K562 (cell line): ENCODE data around the gene MGAT1.

Source experiments
- CTCF ChIP-seq, 3 experiments: IDR thresholded peaks in 2 of 3; conservative IDR thresholded peaks in 1 of 3; 2 replicates each; pipeline ENCODE4 v1.5.1; 2011 to 2012; ENCODE audit warnings: low read length in 3 of 3, mild to moderate bottlenecking in 3 of 3, control low read depth in 2 of 3, improper control_type of control experiment in 1 of 3, inconsistent platforms in 1 of 3, low read depth in 1 of 3, mixed read lengths in 1 of 3, moderate library complexity in 1 of 3; ENCODE audit not compliant: insufficient read depth in 2 of 3
- PHF20 ChIP-seq: fragments of 450-650 bp; IDR thresholded peaks from 2 replicates; pipeline ENCODE4 v1.6.1; 2018; ENCODE audit not compliant: partially characterized antibody
- YY1 ChIP-seq, 3 experiments: IDR thresholded peaks; 2 replicates each; pipeline ENCODE4 v1.6.1; 2011; ENCODE audit warnings: low read length in 2 of 3, mild to moderate bottlenecking in 2 of 3, moderate library complexity in 2 of 3, borderline replicate concordance in 1 of 3, control low read depth in 1 of 3, low read depth in 1 of 3; ENCODE audit not compliant: insufficient read depth in 3 of 3, insufficient replicate concordance in 2 of 3, control insufficient read depth in 1 of 3, insufficient read length in 1 of 3; ENCODE audit errors: extremely low read depth in 1 of 3
- ZNF124 ChIP-seq: sonication (generic); formaldehyde crosslinking; IDR thresholded peaks from 2 replicates; pipeline ENCODE4 v1.8.1; 2022; ENCODE audit warnings: missing genetic modification reagents
- ZNF311 ChIP-seq: fragments of 250-450 bp; sonication (Bioruptor Pico); IDR thresholded peaks from 2 replicates; pipeline ENCODE4 v1.4.0; 2020; ENCODE audit warnings: mild to moderate bottlenecking, moderate library complexity
- TF ChIP-seq, protein P1 (sequence below): fragments of 250-450 bp; sonication (Bioruptor Pico); IDR thresholded peaks from 2 replicates; pipeline ENCODE4 v1.8.0; 2021; ENCODE audit warnings: mild to moderate bottlenecking, moderate library complexity

GRCh38 chr5:180795771-180796313 lies 6.8 kb downstream of the MGAT1 start:
- TF ChIP-seq ZNF124 (CRISPR knock-in tag) (no peak), CTCF (IDR thresholded peaks at IDR 0.05 in 2 of 3, conservative IDR thresholded peaks at IDR 0.05 in 1 of 3; ENCODE audit: insufficient read depth in 2 of 3, low read depth in 1 of 3, low read length in 3 of 3) (no peak), PHF20 (no peak), YY1 (IDR thresholded peaks at IDR 0.05; ENCODE audit: borderline replicate concordance in 1 of 3, control insufficient read depth in 1 of 3, extremely low read depth in 1 of 3, insufficient read depth in 3 of 3, insufficient read length in 1 of 3, insufficient replicate concordance in 2 of 3, low read depth in 1 of 3, low read length in 2 of 3) (no peak), ZNF311 (CRISPR knock-in tag) (no peak)
- TF ChIP-seq, protein P1, sequence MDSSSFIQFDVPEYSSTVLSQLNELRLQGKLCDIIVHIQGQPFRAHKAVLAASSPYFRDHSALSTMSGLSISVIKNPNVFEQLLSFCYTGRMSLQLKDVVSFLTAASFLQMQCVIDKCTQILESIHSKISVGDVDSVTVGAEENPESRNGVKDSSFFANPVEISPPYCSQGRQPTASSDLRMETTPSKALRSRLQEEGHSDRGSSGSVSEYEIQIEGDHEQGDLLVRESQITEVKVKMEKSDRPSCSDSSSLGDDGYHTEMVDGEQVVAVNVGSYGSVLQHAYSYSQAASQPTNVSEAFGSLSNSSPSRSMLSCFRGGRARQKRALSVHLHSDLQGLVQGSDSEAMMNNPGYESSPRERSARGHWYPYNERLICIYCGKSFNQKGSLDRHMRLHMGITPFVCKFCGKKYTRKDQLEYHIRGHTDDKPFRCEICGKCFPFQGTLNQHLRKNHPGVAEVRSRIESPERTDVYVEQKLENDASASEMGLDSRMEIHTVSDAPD (CRISPR knock-in tag) = no peak
